HL-60 (cell line): ENCODE measurements around the gene PLD5.

Experiments used
- DNase-seq, 2 experiments: peaks; one replicate each; pipeline ENCODE4 v3.0.0-alpha.2; 2010 to 2020; ENCODE audit warnings: low read depth in 1 of 2, low spot score in 1 of 2
- H3K27ac ChIP-seq: fragments of 250-450 bp; sonication (Bioruptor Pico); replicated peaks from 2 replicates; pipeline ENCODE4 v1.5.1; 2020; ENCODE audit warnings: mild to moderate bottlenecking, moderate library complexity
- H3K27me3 ChIP-seq: fragments of 250-450 bp; sonication (Bioruptor Pico); 2 replicates; pipeline ENCODE4 v1.5.1; 2021; ENCODE audit warnings: mild to moderate bottlenecking, moderate library complexity; ENCODE audit not compliant: insufficient read depth, poor library complexity, severe bottlenecking
- H3K4me3 ChIP-seq: replicated peaks from 2 replicates; pipeline ENCODE4 v1.5.1; 2011; ENCODE audit warnings: mild to moderate bottlenecking, control low read depth, low read length; ENCODE audit not compliant: insufficient read depth
- CTCF ChIP-seq: IDR thresholded peaks from one replicate; pipeline ENCODE4 v1.5.1; 2011; ENCODE audit warnings: low read length, control low read depth, inconsistent platforms; ENCODE audit not compliant: insufficient read depth
- GABPA ChIP-seq: IDR thresholded peaks from 2 replicates; pipeline ENCODE4 v1.6.1; 2012; ENCODE audit warnings: low read depth
- POLR2AphosphoS5 ChIP-seq: IDR thresholded peaks from 2 replicates; pipeline ENCODE4 v1.6.1; 2012; ENCODE audit warnings: low read depth
- SPI1 ChIP-seq: IDR thresholded peaks from 2 replicates; pipeline ENCODE4 v1.6.1; 2012; ENCODE audit warnings: low read depth, mild to moderate bottlenecking, borderline replicate concordance
- TF ChIP-seq, protein P1 (sequence below): IDR thresholded peaks from 2 replicates; pipeline ENCODE4 v1.6.1; 2012; ENCODE audit warnings: low read depth; ENCODE audit not compliant: insufficient replicate concordance

PLD5 gene

DNA sequence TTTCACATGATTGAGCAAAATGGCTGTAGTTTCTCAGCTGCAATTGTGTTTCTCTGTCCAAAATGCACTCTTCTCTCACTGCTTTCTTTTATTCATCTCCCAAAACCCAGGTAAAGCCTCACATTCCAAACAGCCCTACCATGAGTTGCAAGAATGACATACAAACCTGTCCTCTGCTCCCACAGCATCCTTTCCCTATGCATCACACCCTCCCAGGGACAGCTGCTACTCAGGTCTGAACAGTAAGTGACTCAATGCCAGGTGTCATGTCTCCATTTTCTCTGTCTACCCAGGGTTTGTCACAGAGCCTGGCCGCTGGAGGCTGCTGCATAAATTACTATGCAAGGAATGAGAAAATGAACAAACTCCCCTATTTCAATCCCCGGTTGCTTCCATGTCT lies 118.5 kb downstream of the PLD5 start:
- TF ChIP-seq CTCF (no peak), GABPA (no peak), POLR2AphosphoS5 (no peak), SPI1 (no peak)
- TF ChIP-seq, protein P1, sequence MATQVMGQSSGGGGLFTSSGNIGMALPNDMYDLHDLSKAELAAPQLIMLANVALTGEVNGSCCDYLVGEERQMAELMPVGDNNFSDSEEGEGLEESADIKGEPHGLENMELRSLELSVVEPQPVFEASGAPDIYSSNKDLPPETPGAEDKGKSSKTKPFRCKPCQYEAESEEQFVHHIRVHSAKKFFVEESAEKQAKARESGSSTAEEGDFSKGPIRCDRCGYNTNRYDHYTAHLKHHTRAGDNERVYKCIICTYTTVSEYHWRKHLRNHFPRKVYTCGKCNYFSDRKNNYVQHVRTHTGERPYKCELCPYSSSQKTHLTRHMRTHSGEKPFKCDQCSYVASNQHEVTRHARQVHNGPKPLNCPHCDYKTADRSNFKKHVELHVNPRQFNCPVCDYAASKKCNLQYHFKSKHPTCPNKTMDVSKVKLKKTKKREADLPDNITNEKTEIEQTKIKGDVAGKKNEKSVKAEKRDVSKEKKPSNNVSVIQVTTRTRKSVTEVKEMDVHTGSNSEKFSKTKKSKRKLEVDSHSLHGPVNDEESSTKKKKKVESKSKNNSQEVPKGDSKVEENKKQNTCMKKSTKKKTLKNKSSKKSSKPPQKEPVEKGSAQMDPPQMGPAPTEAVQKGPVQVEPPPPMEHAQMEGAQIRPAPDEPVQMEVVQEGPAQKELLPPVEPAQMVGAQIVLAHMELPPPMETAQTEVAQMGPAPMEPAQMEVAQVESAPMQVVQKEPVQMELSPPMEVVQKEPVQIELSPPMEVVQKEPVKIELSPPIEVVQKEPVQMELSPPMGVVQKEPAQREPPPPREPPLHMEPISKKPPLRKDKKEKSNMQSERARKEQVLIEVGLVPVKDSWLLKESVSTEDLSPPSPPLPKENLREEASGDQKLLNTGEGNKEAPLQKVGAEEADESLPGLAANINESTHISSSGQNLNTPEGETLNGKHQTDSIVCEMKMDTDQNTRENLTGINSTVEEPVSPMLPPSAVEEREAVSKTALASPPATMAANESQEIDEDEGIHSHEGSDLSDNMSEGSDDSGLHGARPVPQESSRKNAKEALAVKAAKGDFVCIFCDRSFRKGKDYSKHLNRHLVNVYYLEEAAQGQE, result no peak
- no peak overlapping the region for H3K27ac ChIP-seq
- no peak overlapping the region for H3K4me3 ChIP-seq
- DNase-seq, result no peak
- H3K27me3 ChIP-seq, result no peaks in the 10 kb centered on the region

DNA sequence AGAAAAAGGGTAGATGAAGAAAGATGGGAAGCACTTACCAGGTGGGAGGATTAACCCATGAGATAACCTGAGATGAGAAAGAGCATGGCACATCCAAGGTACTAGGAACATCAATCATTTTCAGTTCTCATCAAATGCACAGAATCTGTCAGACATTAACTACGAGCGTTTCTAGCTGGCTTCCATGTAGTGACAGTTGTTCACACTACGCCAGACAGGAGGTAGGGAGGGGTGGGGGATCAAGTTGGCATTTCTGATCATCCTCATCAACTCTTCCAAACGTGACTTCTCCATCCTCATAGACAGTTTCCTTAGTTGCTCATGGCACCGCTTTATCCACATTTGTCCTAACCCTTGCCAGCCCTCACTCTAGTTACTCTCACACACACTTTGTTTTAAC lies 120.2 kb downstream of the PLD5 start:
- Histone ChIP-seq H3K4me3 (no peak overlapping the region), H3K27me3 (no peaks in the 10 kb centered on the region), H3K27ac (no peak overlapping the region)
- no peak for DNase-seq
- TF ChIP-seq SPI1, result no peak
- no peak for TF ChIP-seq CTCF
- TF ChIP-seq GABPA, result no peak
- TF ChIP-seq, protein P1, result no peak
- TF ChIP-seq POLR2AphosphoS5, result no peak

- DNase-seq, result no peak
- H3K4me3 ChIP-seq, result no peak overlapping the region
- no peak overlapping the region for H3K27ac ChIP-seq
- no peaks in the 10 kb centered on the region for H3K27me3 ChIP-seq
- TF ChIP-seq, protein P1, result no peak
- TF ChIP-seq GABPA, result no peak
- no peak for TF ChIP-seq CTCF
- no peak for TF ChIP-seq POLR2AphosphoS5
- no peak for TF ChIP-seq SPI1
Observed at GRCh38 chr1:242402956-242403355, 121.5 kb downstream of the PLD5 start.
